ENCODE data around the gene COL9A3.

The COL9A3 gene

GRCh38 chr20:62778601-62779416 lies 38.0 kb upstream of the COL9A3 start:
- FAIRE-seq: no peak

GRCh38 chr20:62779417-62779685 lies 37.5 kb upstream of the COL9A3 start:
- FAIRE-seq: no peak

GRCh38 chr20:62780204-62780603 lies 36.6 kb upstream of the COL9A3 start:
- no peak for FAIRE-seq

- no peak for FAIRE-seq
These were observed 36.2 kb upstream of the COL9A3 start for GRCh38 chr20:62780696-62781095.

GRCh38 chr20:62782149-62782892 lies 34.5 kb upstream of the COL9A3 start:
- FAIRE-seq: no peak

- FAIRE-seq: no peak
These were observed 34.0 kb upstream of the COL9A3 start for GRCh38 chr20:62782893-62783278.

GRCh38 chr20:62784497-62784896 lies 32.4 kb upstream of the COL9A3 start:
- FAIRE-seq: no peak

GRCh38 chr20:62785393-62785792 lies 31.5 kb upstream of the COL9A3 start:
- FAIRE-seq: no peak

GRCh38 chr20:62786157-62786556 lies 30.7 kb upstream of the COL9A3 start:
- no peak for FAIRE-seq

GRCh38 chr20:62787321-62787720 lies 29.5 kb upstream of the COL9A3 start:
- FAIRE-seq: no peak

- FAIRE-seq: no peak
These were observed 29.0 kb upstream of the COL9A3 start for GRCh38 chr20:62787866-62788265.

GRCh38 chr20:62788607-62789006 lies 28.2 kb upstream of the COL9A3 start:
- FAIRE-seq: no peak

- no peak for FAIRE-seq
These were observed 26.8 kb upstream of the COL9A3 start for GRCh38 chr20:62790075-62790474.

- FAIRE-seq: no peak
These were observed 25.3 kb upstream of the COL9A3 start for GRCh38 chr20:62791301-62792181.

- FAIRE-seq: no peak
These were observed 24.5 kb upstream of the COL9A3 start for GRCh38 chr20:62792182-62792939.

GRCh38 chr20:62792940-62793756 lies 23.7 kb upstream of the COL9A3 start:
- no peak for FAIRE-seq

GRCh38 chr20:62793757-62794006 lies 23.2 kb upstream of the COL9A3 start:
- FAIRE-seq: no peak

GRCh38 chr20:62794007-62794724 lies 22.7 kb upstream of the COL9A3 start:
- FAIRE-seq: no peak

GRCh38 chr20:62795023-62795761 lies 21.7 kb upstream of the COL9A3 start:
- FAIRE-seq: no peak

GRCh38 chr20:62796699-62797491 lies 20.0 kb upstream of the COL9A3 start:
- no peak for FAIRE-seq

Data from endometrium (tissue), 2 donors.